Activated CD8-positive, alpha-beta T cell treated with anti-CD3 and anti-CD28 coated beads for 36 hours (primary cell): ENCODE results near the gene DBF4. TPM values are rescaled to one million over a fixed set of nuclear protein-coding genes. Genes with fewer than 3 reads are reported as not detected.
"Not testable (repeated sequence)": the region's sequence is repeated elsewhere in the genome, so short reads cannot be mapped to it uniquely, and the experiment has no call there.

Experiments
- ATAC-seq: fragments of 200-7000 bp; cut with Tn5 transposase; one replicate; pipeline ENCODE4 v1.10.0; 2021; ENCODE audit warnings: mild to moderate bottlenecking, moderate library complexity
- CTCF ChIA-PET: fragments of 350-600 bp; sonication (Branson Sonifier 250); formaldehyde crosslinking; loops from one replicate; lab custom pipeline; 2021; ENCODE audit warnings: antibody characterized with exemption; lab: Charles Lee
- POLR2A ChIA-PET: fragments of 350-600 bp; sonication (Branson Sonifier 250); formaldehyde crosslinking; loops from one replicate; lab custom pipeline; 2021; ENCODE audit warnings: antibody characterized with exemption; lab: Charles Lee
- DNase-seq: peaks from one replicate; pipeline ENCODE4 v3.0.0-alpha.2; 2020
- H3K27ac Mint-ChIP-seq: one replicate; pipeline ENCODE4 v1.8.0; 2021; ENCODE audit warnings: mild to moderate bottlenecking, mixed read lengths
- H3K27me3 Mint-ChIP-seq: one replicate; pipeline ENCODE4 v1.8.0; 2021; ENCODE audit warnings: mixed read lengths
- H3K36me3 Mint-ChIP-seq: one replicate; pipeline ENCODE4 v1.8.0; 2021; ENCODE audit warnings: low read depth, mixed read lengths
- H3K4me1 Mint-ChIP-seq: one replicate; pipeline ENCODE4 v1.8.0; 2021; ENCODE audit warnings: low read depth, mixed read lengths
- H3K4me3 Mint-ChIP-seq: one replicate; pipeline ENCODE4 v1.8.0; 2021; ENCODE audit warnings: mild to moderate bottlenecking, moderate library complexity, mixed read lengths
- H3K9me3 Mint-ChIP-seq: one replicate; pipeline ENCODE4 v1.8.0; 2021; ENCODE audit warnings: mixed read lengths
- CTCF ChIP-seq: fragments of 200-600 bp; IDR thresholded peaks from one replicate; pipeline ENCODE4 v1.8.0; 2022; ENCODE audit warnings: antibody characterized with exemption, mild to moderate bottlenecking
- intact Hi-C: fragments of 100-400 bp; cut with micrococcal nuclease; formaldehyde crosslinking; loops from one replicate; pipeline ENCODE4 v1.10.0; 2022
- total RNA-seq, 2 experiments: library from RNA; stranded (reverse); gene quantifications; one replicate each; pipeline ENCODE4 v1.2.3, GENCODE V29; 2021

The DBF4 gene
- total RNA-seq, 2 experiments from 2014 or later: 77.6 to 78.7 TPM

- peaks cover 3% of the 10 kb centered on the region for H3K4me1 Mint-ChIP-seq
- DNase-seq (no peak), ATAC-seq (no peak)
- TF ChIP-seq CTCF: no peak
- peaks cover 69% of the 10 kb centered on the region for H3K36me3 Mint-ChIP-seq
- no peaks in the 10 kb centered on the region for H3K27me3 Mint-ChIP-seq
- H3K27ac Mint-ChIP-seq: no peak overlapping the region
- intact Hi-C loops: no loop called here
- ChIA-PET POLR2A (no interaction called here), CTCF (interaction anchor here (0.7 kb wide), 1 partner anchor 237 kb away, joined by 3 read pairs; no protein-coding TSS in a partner anchor)
- H3K4me3 Mint-ChIP-seq: no peak overlapping the region
- peaks cover 24% of the 10 kb centered on the region for H3K9me3 Mint-ChIP-seq
Observed at GRCh38 chr7:87866089-87866488, 10.2 kb upstream of the DBF4 start.

DNA sequence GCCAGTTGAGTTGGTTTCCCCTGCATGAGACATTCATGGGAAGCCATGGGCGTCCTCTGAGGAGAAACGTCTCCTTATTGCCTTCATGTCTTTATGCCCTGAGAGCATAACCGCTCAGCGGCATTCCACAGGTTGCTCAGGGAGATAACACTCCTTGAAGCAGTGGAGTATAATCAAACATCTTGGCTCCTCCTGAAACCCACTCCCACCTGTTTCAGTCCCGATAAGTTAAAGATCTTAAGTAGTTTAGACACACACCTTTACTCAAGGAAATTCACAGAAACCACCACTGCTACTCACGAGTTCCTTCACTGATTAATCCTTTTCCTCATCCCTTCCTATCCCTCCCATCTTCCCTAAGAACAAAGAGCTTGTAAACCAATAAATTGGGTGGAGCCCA lies 9.8 kb upstream of the DBF4 start:
- ATAC-seq, intact Hi-C loops, CTCF ChIA-PET: not testable (repeated sequence)

DNA sequence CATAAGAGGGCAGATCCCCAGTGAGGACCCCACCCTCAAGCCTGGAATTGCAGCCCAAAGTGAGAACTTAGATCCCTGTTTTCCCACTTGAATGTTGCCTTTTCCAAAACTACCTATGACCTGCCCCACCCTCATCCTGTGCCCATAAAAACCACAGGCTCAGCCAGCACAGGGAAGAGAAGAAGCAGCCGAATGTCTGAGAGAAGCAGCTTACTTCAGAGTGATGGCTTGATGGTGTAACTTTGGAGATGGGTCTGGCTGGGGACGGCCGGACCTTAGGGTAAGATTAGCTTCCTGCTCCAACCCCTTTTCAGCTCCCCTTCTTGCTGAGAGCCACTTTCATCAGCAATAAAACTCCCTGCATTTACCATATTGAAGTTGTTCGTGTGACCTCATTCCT lies 5.8 kb upstream of the DBF4 start:
- H3K27ac Mint-ChIP-seq: no peak overlapping the region
- peaks cover 83% of the 10 kb centered on the region for H3K36me3 Mint-ChIP-seq
- H3K9me3 Mint-ChIP-seq: peaks cover 30% of the 10 kb centered on the region
- intact Hi-C loops: no loop called here
- no peak for TF ChIP-seq CTCF
- ATAC-seq (no peak), DNase-seq (no peak)
- H3K27me3 Mint-ChIP-seq: no peaks in the 10 kb centered on the region
- no peak overlapping the region for H3K4me3 Mint-ChIP-seq
- H3K4me1 Mint-ChIP-seq: peaks cover 26% of the 10 kb centered on the region
- ChIA-PET POLR2A (interaction anchor here (1.0 to 1.2 kb wide), 2 partner anchors 10 to 33 kb away, joined by 3 read pairs; no protein-coding TSS in a partner anchor), CTCF (no interaction called here)

More for the DNA sequence above, 9.8 kb upstream of the DBF4 start:
- H3K27ac Mint-ChIP-seq, H3K27me3 Mint-ChIP-seq, H3K4me1 Mint-ChIP-seq, DNase-seq, H3K4me3 Mint-ChIP-seq: not testable (repeated sequence)
- peaks cover 26% of the 10 kb centered on the region for H3K9me3 Mint-ChIP-seq
- H3K36me3 Mint-ChIP-seq: peaks cover 74% of the 10 kb centered on the region
- POLR2A ChIA-PET: interaction anchor here (1.1 kb wide), 1 partner anchor 61 kb away, joined by 3 read pairs; no protein-coding TSS in a partner anchor

DNA sequence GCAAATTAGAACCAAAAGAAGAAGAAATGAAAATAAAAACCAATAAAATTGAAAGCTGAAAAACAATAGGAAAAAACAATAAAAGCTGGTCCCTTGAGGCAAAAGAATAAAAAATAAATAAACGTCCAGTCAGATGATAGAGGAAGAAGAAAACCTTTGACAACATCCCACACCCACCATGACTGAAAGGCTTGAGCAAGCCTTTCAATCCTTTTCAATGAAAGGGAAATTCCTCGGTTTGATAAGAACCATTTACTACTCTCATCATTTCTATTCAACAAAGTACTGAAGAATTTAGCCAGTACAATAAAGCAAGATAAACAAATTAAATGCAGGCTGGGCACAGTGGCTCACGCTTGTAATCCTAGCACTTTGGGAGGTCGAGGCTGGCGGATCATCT lies 3.9 kb upstream of the DBF4 start:
- H3K4me3 Mint-ChIP-seq: no peak overlapping the region
- ChIA-PET POLR2A (no interaction called here), CTCF (interaction anchor here (1.3 kb wide), 1 partner anchor 9 kb away, joined by 3 read pairs; no protein-coding TSS in a partner anchor)
- no peak for ATAC-seq
- peaks cover 65% of the 10 kb centered on the region for H3K36me3 Mint-ChIP-seq
- H3K4me1 Mint-ChIP-seq: peaks cover 26% of the 10 kb centered on the region
- intact Hi-C loops: no loop called here
- no peaks in the 10 kb centered on the region for H3K27me3 Mint-ChIP-seq
- TF ChIP-seq CTCF: no peak
- H3K27ac Mint-ChIP-seq: no peak overlapping the region
- no peak for DNase-seq
- peaks cover 17% of the 10 kb centered on the region for H3K9me3 Mint-ChIP-seq

GRCh38 chr7:87873328-87873727 lies 3.0 kb upstream of the DBF4 start:
- ATAC-seq, H3K27me3 Mint-ChIP-seq, H3K4me3 Mint-ChIP-seq, H3K27ac Mint-ChIP-seq, DNase-seq, POLR2A ChIA-PET, CTCF ChIA-PET, intact Hi-C loops: not testable (repeated sequence)
- Mint-ChIP-seq H3K4me1 (peaks cover 31% of the 10 kb centered on the region), H3K9me3 (peaks cover 17% of the 10 kb centered on the region), H3K36me3 (peaks cover 58% of the 10 kb centered on the region)

DNA sequence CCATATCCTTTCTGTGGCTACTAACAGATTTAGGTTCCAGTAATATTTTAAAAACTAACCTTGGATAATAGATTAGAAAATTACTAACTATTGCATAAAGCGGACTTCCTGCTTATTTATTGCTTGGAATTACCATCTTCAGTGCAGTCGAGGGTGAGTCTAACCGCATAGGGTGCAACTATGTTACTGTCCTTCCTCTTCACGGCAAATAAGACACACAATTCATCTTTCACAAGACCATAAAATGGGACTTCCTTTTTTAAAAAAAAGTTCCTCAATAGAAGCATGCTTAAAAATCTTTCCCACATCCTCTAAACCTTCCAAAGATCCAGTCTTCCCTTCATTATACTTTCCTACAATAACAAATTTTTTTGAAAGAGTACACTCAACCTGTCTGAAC lies 2.2 kb upstream of the DBF4 start:
- no peak for ATAC-seq
- POLR2A ChIA-PET: no interaction called here
- peaks cover 17% of the 10 kb centered on the region for H3K9me3 Mint-ChIP-seq
- H3K27me3 Mint-ChIP-seq: no peaks in the 10 kb centered on the region
- peak overlapping the region; percentile 9 for H3K27ac Mint-ChIP-seq
- intact Hi-C loops: no loop called here
- no peak for TF ChIP-seq CTCF
- no peak for DNase-seq
- CTCF ChIA-PET: interaction anchor here (1.0 kb wide), 1 partner anchor 12 kb away, joined by 3 read pairs; no protein-coding TSS in a partner anchor
- peak overlapping the region; percentile 78 for H3K4me3 Mint-ChIP-seq
- H3K4me1 Mint-ChIP-seq: peaks cover 34% of the 10 kb centered on the region
- H3K36me3 Mint-ChIP-seq: peaks cover 51% of the 10 kb centered on the region
